OCI-LY3 (cell line): ENCODE results near the gene ZSCAN10.

Experiments
- CTCF ChIP-seq: fragments of 200-600, 300-600 bp; sonication (generic); IDR thresholded peaks from 2 replicates; pipeline ENCODE4 v1.5.1; 2014; ENCODE audit warnings: antibody characterized with exemption, low read length, low read depth
- EZH2phosphoT487 ChIP-seq: fragments of 200-600 bp; shearing (Covaris generic); IDR thresholded peaks from 2 replicates; pipeline ENCODE4 v1.6.1; 2018; ENCODE audit warnings: antibody characterized with exemption, mixed run types, low read depth

GRCh38 chr16:3112058-3112880 is 13.2 kb upstream of the ZSCAN10 start, which contains the start of gene ZNF205:
- no peak for TF ChIP-seq CTCF
- no peak for TF ChIP-seq EZH2phosphoT487
